Measurements from ENCODE around the gene PIGK.

The PIGK gene

DNA sequence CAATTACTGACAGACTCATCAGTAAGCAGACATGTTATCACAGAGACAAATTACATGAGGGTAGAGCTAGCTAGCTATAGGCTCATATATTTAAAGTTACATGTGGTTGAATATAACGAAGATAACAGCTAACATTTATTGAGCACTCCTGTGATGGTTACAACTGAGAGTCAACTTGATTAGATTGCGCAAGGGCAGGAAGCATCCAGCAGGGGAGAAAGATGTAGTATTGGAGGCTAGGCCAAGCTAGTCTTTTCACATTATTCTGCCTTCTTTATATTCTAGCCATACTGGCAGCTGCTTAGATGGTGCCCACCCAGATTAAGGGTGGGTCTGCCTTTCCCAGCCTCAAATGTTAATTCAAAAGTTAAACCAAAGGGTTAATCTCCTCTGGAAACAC is 37.1 kb downstream of the PIGK start:
- Histone ChIP-seq H3K36me3 (ENCODE audit: insufficient read depth, low read length) (peaks cover 10% of the 10 kb centered on the region; the same call in 1 of the 2 replicates), H3K4me2 (ENCODE audit: insufficient read depth, low read length) (no peak overlapping the region), H2AFZ (ENCODE audit: low read depth, low read length) (no peak overlapping the region), H4K20me1 (ENCODE audit: insufficient read depth, low read length) (no peaks in the 10 kb centered on the region), H3K9me3 (ENCODE audit: insufficient read depth, low read length, severe bottlenecking) (peaks cover 4% of the 10 kb centered on the region), H3K4me1 (ENCODE audit: insufficient read depth, low read length) (no peaks in the 10 kb centered on the region), H3K79me2 (ENCODE audit: insufficient read depth, low read length) (no peaks in the 10 kb centered on the region), H3K27me3 (ENCODE audit: insufficient read depth, low read length, poor library complexity) (no peaks in the 10 kb centered on the region), H3K27ac (ENCODE audit: low read length) (no peak overlapping the region), H3K4me3 (ENCODE audit: low read depth in 1 of 2, low read length in 2 of 2) (no peak overlapping the region), H3K9ac (ENCODE audit: low read depth, low read length) (no peak overlapping the region)
- ATAC-seq (ENCODE audit: insufficient read depth, low read depth): no peak
- TF ChIP-seq, protein P1, sequence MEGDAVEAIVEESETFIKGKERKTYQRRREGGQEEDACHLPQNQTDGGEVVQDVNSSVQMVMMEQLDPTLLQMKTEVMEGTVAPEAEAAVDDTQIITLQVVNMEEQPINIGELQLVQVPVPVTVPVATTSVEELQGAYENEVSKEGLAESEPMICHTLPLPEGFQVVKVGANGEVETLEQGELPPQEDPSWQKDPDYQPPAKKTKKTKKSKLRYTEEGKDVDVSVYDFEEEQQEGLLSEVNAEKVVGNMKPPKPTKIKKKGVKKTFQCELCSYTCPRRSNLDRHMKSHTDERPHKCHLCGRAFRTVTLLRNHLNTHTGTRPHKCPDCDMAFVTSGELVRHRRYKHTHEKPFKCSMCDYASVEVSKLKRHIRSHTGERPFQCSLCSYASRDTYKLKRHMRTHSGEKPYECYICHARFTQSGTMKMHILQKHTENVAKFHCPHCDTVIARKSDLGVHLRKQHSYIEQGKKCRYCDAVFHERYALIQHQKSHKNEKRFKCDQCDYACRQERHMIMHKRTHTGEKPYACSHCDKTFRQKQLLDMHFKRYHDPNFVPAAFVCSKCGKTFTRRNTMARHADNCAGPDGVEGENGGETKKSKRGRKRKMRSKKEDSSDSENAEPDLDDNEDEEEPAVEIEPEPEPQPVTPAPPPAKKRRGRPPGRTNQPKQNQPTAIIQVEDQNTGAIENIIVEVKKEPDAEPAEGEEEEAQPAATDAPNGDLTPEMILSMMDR (IDR thresholded peaks at IDR 0.05; ENCODE audit: borderline replicate concordance, extremely low read depth, low read length, poor library complexity, severe bottlenecking): no peak
- TF ChIP-seq EZH2 (IDR thresholded peaks at IDR 0.05; ENCODE audit: borderline replicate concordance, low read depth, low read length, severe bottlenecking): no peak
- no peak for DNase-seq

DNA sequence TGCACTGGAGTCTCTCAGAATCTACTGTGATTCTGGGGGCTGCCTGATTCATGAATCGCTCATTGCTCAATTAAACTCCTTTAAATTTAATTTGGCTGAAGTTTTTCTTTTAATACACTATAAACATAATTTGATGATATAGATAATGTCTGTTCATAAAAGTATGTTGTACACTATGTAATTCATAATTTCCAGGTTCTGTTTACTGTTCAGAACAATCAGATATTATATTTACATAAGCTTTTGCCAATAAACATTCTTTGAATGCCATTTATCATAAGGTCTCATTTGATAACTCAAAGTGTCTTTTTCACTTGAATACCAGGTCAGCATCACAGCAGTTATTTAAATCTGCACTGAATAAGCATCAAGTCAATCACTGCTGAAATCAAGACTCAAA is 39.6 kb downstream of the PIGK start:
- no peak overlapping the region for H3K4me2 ChIP-seq (ENCODE audit: insufficient read depth, low read length)
- DNase-seq: no peak
- no peaks in the 10 kb centered on the region for H4K20me1 ChIP-seq (ENCODE audit: insufficient read depth, low read length)
- TF ChIP-seq, protein P1 (IDR thresholded peaks at IDR 0.05; ENCODE audit: borderline replicate concordance, extremely low read depth, low read length, poor library complexity, severe bottlenecking): no peak
- TF ChIP-seq EZH2 (IDR thresholded peaks at IDR 0.05; ENCODE audit: borderline replicate concordance, low read depth, low read length, severe bottlenecking): no peak
- H3K9me3 ChIP-seq (ENCODE audit: insufficient read depth, low read length, severe bottlenecking): peaks cover 25% of the 10 kb centered on the region
- H3K27ac ChIP-seq (ENCODE audit: low read length): no peak overlapping the region
- no peaks in the 10 kb centered on the region for H3K27me3 ChIP-seq (ENCODE audit: insufficient read depth, low read length, poor library complexity)
- no peaks in the 10 kb centered on the region for H3K4me1 ChIP-seq (ENCODE audit: insufficient read depth, low read length)
- no peak overlapping the region for H2AFZ ChIP-seq (ENCODE audit: low read depth, low read length)
- H3K4me3 ChIP-seq (ENCODE audit: low read depth in 1 of 2, low read length in 2 of 2): no peak overlapping the region
- no peaks in the 10 kb centered on the region for H3K79me2 ChIP-seq (ENCODE audit: insufficient read depth, low read length)
- no peak overlapping the region for H3K9ac ChIP-seq (ENCODE audit: low read depth, low read length)
- H3K36me3 ChIP-seq (ENCODE audit: insufficient read depth, low read length): no peaks in the 10 kb centered on the region
- ATAC-seq (ENCODE audit: insufficient read depth, low read depth): no peak

DNA sequence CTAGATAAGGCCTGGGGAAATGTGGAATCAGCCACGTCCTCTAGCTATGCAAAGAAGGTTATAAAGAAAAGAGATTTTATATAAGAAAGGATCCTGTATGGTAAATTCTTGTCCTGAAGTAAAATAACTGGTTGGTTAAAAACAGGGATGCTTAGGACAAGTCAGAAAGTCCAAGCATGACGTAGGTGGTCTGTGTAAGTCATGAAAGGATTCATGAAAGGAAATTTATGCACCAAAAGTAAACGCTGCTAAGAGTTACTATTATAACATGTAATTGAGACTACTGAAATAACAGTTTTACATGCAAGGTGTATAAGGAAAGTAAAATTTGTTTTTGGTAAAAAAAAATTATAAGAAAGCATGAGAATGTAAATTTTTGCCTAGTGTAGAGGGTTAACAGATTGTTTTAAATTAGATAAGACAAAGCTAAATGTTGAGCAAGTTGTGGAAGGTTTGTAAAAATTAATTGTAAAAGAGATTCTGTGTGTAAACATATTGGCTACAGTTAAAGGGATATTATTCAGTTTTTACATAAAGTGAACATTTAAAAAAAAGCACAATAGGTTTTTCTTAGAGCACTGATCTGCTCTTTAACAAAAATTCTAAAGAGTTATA is 43.9 kb downstream of the PIGK start:
- no peak for ATAC-seq (ENCODE audit: insufficient read depth, low read depth)

More for the DNA sequence above, 43.9 kb downstream of the PIGK start:
- H3K4me3 ChIP-seq (ENCODE audit: low read depth in 1 of 2, low read length in 2 of 2): no peak overlapping the region
- H3K4me2 ChIP-seq (ENCODE audit: insufficient read depth, low read length): no peak overlapping the region
- H3K27ac ChIP-seq (ENCODE audit: low read length): no peak overlapping the region
- no peak overlapping the region for H3K9ac ChIP-seq (ENCODE audit: low read depth, low read length)
- TF ChIP-seq, protein P1 (IDR thresholded peaks at IDR 0.05; ENCODE audit: borderline replicate concordance, extremely low read depth, low read length, poor library complexity, severe bottlenecking): no peak
- no peak for TF ChIP-seq EZH2 (IDR thresholded peaks at IDR 0.05; ENCODE audit: borderline replicate concordance, low read depth, low read length, severe bottlenecking)
- peaks cover 38% of the 10 kb centered on the region for H3K9me3 ChIP-seq (ENCODE audit: insufficient read depth, low read length, severe bottlenecking)
- H3K36me3 ChIP-seq (ENCODE audit: insufficient read depth, low read length): peaks cover 3% of the 10 kb centered on the region; the same call in 1 of the 2 replicates
- peak; percentile 44 for DNase-seq
- no peaks in the 10 kb centered on the region for H3K4me1 ChIP-seq (ENCODE audit: insufficient read depth, low read length)
- no peaks in the 10 kb centered on the region for H3K79me2 ChIP-seq (ENCODE audit: insufficient read depth, low read length)
- no peak overlapping the region for H2AFZ ChIP-seq (ENCODE audit: low read depth, low read length)
- H3K27me3 ChIP-seq (ENCODE audit: insufficient read depth, low read length, poor library complexity): no peaks in the 10 kb centered on the region
- H4K20me1 ChIP-seq (ENCODE audit: insufficient read depth, low read length): no peaks in the 10 kb centered on the region
